COLO668 (cell line): ENCODE results near the gene KRT37.
"Not testable (repeated sequence)": the region's sequence is repeated elsewhere in the genome, so short reads cannot be mapped to it uniquely, and the experiment has no call there.

Source experiments
- DNase-seq: peaks from one replicate; lab custom pipeline; 2025; ENCODE audit not compliant: unreplicated experiment; lab: John Stamatoyannopoulos, UW

KRT37 gene

DNA sequence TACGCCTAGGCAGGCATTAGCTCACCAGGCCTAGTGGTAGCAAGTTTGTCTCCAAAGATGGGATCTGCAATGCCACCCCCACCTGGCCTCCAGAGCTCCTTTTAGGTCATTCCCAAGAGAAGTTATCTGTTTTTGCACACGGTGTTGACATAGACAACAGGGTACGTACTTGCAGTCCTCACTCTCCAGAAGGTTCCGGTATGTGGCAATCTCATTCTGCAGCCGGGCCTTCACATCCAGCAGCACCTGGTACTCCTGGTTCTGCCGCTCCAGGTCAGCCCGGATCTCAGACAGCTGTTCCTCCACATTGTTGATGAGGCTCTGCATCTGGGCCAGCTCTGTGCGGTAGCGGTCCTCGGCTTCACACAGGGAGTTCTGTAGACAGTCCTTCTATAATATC lies 17.2 kb downstream of the KRT37 start:
- DNase-seq, result no peak

DNA sequence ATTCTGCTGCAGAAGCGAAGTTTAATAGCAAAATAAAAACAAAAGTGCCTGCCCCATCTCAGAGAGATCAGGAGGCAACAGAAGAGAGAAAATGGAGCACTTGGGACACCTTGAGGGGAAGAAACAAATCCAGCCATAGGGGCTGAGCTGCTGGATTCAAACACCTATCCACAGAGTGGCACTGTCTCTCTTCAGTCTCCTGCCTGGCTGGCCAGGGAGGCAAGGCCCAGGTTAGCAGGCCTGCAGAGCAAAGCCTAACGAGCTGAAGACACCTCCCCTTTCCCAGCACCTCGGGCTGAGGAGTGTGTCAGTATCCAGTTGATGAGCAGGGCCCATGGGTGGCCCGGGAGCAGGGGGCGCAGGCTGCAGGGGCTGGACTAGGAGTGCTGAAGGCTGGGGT lies 18.2 kb downstream of the KRT37 start:
- DNase-seq, result no peak

DNA sequence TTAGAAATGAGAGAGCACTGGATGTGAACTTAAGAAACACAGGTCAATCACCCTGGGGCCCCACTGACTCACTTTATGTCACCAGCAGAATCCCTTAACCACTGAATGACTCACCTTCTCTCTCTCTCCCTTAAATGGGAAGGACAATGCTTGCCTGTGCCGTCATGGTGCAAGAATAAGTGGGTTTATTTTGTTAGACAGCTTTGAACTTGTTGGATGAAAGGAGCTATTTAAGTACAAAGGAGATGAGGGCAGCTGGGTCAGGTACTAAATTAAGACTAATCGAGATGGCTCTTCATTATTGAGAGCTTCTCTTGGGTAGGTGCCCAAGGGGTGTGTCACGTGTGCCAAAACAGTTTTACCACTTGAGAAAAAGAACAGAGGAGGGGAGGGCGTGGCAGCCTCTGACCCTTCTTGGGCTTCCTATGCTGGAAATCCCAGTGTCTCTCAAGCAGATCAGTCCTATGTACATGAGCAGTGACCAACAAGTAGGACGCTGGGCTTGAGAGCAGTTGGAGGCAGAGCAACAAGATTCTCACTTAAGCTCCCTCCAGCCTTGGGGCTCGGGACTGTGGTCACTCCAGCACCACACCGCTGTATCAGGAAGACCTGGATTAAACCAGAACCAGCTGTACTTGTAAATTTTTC lies 20.2 kb downstream of the KRT37 start:
- DNase-seq, result no peak

DNA sequence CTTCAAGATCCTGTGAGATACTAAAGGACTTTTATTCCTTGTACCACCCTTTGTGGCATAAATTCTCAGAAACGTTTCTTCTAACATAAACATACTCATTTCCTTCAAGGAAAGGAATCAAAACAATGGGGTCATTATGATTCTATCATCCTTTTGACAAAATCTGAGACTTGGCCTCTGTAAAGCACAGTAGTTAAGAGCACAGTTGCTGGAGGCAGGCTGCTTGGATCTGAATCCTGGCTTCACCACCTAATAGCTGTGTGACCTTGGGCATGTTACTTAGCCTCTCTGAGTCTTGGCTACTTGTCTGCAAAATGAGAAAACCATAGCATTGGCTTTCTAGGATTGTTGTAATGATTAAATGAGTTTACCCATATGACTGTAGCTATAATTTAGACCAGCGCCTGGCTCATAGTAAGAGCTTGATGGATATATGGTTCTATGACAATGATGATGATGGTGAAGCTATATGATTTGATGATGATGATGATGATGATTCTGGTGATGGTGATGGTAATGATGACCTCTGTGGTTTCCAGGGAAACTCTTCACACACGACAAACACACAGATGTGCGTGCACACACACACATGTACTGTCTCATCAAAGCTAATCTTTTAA lies 20.9 kb downstream of the KRT37 start:
- DNase-seq, result no peak

DNA sequence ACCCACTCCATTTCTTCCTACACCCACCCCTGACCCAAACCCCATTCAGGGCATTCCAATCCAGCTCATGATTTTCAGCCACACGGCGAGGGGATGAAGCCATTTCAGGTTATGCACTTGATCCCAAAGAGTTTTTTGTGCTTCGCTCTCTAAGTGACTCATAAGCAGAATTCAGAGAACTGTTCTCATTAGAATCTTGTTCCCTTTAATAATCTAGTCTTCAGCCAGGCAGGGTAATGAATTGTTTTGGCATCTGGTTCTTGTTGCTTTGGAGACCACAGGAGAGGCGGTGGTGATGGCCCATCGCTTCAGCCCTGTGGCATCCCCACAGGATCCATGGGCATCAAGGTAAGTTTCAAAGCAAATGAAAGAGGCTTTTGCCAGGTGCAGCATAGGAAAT lies 22.2 kb downstream of the KRT37 start:
- no peak for DNase-seq

DNA sequence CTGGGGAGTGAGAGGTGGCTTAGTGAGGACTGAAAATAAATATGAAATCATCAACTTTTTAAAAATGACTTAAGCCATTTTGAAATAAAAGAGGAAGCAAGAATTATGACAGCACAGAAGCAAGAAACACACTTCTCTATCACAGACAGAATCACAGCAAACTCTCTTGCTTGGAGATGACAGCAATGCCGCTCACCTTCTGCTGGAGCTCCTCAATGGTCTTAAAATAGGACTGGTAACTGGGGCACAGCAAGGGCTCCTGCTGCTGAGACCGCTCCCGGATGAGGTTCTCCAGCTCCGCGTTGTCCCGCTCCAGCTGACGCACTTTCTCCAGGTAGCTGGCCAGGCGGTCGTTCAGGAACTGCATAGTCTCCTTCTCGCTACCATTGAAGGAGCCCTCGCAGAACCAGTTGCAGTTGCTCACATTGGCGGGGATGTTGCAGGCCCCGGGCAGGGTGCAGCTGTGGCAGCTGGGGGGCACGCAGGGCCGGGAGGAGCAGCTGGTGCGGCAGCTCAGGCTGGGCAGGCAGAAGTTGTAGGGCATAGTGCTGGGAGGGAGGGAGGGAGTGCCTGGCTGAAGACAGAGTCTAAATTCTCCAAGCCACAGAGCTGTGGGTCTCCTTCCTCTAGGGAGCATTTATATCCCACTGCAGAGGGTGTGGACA lies 27.3 kb downstream of the KRT37 start, which contains the start of gene KRT31:
Gene KRT31 (minus strand): TSS at position 613 of the 665 bp plus-strand sequence. CDS start 69 bp downstream, at position 544.
- DNase-seq, result no peak

DNA sequence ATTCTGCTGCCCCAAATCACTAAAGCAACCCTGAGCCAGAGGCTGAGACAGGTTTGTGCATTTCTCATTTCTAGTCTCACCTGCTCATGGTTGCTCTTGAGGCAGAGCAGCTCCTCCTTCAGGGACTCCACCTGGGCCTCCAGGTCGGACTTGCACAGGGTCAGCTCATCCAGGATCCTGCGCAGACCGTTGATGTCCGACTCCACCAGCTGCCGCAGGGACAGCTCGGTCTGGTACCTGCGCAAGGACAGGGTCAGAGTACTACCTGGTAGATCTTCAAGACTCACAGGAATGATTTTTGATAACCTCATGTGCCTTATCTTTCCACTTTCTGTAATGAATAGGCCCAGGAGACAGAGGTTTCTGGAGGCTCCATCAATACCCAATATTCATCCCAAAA lies 28.0 kb downstream of the KRT37 start:
- DNase-seq, result no peak

DNA sequence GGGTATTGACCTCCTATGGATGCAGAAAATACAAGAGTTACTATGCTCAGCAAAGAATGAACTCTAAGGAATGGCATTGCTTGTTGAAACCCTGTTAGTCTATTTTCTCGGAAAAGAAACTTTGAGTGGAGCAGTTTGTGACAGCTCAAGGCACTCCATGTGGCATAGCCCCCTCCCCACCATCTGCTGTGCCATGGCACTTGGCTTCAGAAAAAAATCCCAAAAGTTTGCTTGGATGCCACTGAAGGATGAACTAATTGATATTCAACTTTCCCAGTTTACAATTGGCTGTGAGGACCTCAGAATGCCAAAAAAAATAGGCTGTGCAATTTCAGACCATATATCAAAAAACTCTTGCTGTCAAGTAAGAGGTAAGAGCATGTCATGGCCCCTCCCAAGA lies 28.8 kb downstream of the KRT37 start:
- DNase-seq, result no peak

DNA sequence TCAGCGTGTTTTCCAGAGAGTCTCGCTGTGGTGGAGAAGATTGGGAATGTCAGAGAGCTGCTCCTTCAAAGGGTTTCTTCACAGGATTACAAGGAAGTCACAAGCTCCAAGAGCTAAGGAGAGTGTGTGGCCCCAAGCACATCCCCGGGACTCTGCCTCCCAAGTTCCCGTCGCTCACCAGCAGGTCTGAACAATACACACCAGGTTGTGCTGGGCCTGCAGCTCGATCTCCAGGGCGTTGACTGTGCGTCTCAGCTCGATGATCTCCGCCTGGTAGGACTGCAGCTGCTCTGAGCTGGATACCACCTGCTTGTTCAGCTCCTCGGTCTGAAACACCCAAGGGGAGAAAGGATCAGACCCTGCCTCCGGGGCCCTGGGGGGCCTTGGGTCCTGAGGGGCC lies 29.3 kb downstream of the KRT37 start:
- DNase-seq, result not testable (repeated sequence)

DNA sequence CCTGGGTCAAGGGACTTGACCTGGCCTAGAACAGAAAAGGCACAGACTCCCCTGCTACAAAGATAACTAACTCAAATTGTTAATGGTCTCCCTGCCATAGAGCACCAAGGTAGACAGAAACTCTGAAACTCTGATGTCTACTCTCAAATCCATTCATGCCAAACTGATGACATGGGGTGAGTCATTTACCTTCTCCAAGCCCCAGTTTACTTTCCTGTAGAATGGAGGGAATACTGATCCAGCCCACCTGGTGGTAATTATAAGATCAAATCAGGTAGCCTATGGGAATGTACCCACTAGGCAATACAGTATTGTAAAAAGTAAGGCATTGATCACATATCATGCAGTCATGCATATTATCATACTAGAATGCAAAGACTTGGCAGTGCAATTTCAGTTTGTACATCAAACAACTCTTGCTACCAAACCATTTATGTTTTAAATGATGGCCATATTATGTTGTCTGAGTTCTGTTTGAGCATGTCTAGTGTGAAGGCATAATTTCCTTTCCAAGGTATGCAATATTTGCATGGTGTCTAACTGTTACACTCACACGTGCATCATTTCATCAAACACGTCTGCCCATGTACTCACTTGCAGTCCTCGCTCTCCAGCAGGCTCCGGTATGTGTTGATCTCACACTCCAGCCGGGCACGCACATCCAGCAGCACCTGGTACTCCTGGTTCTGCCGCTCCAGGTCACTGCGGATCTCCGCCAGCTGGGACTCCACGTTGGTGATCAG lies 30.0 kb downstream of the KRT37 start:
- DNase-seq, result no peak

DNA sequence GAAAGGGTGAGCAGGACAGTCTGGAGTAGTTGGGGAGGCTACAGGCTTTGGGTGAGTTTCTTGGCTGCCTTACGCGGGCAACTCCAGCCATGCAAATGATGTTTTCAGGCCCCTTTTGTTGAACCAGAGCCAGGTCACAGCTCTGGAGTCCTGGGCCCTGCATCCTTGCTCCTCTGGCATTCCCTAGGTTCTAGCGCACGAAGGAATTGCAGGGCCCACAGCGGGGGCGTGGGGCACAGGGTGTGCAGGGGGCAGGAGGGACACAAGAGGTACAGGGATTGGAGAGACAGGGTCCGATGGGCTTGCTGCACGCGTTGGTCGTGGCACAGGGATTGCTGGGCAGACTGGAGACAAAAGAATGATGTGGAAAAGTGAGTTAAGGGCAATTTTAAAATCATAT lies 30.6 kb downstream of the KRT37 start:
- DNase-seq, result no peak

DNA sequence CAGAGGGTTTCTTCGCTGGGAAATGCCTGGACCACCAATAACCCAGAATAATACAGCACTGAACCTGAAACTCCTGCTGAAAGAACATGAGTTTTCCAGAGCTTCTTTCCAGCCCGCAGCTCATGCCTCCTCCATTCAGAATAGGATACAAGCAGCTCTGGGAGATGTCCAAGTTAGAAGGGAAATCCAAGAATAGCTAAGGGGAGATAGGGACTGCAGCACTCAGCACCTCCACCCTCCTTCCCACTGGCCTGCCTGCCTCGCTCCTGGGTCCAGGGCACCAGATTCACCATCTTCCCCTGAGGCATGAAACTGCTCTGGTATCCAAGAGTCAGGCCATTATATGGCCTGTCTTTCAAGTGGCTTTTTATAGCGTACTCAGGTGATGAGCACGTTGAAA lies 31.1 kb downstream of the KRT37 start:
- DNase-seq, result no peak

DNA sequence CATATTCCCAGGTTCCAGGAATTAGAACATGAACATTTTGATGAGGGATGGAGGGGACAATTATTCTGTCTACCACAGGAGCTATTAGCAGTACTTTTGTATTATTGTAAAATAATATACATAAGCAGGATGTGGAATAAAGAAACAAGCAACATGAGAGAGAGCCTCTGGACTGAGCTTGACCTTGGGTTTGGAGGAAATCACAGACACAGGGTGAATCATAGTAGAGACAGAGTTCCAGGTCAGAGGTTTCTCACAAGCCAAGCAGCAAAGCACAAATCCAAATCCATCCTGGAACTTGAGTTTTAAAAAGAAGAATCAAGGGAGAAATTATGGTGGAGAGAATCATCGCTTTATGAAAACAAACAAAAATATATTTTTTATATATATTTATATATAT lies 32.1 kb downstream of the KRT37 start:
- no peak for DNase-seq

DNA sequence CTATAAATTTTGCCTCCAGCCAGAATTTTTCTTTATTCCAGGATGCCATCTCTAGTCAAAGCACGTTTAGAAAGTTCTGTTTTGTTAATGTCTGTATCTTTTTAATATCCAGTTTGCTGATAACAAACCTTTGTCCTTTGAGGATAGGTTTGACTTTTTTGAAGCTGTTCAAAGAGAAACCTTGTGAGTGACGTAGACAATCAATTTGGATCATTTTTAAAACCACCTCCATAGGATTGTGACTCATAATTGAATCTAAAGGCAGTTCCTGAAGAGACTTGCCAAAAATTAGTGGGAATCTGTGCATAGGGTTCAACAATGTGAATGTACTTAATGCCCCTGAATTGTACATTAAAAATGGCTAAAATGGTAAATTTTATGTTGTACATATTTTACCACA lies 32.9 kb downstream of the KRT37 start:
- DNase-seq, result no peak

DNA sequence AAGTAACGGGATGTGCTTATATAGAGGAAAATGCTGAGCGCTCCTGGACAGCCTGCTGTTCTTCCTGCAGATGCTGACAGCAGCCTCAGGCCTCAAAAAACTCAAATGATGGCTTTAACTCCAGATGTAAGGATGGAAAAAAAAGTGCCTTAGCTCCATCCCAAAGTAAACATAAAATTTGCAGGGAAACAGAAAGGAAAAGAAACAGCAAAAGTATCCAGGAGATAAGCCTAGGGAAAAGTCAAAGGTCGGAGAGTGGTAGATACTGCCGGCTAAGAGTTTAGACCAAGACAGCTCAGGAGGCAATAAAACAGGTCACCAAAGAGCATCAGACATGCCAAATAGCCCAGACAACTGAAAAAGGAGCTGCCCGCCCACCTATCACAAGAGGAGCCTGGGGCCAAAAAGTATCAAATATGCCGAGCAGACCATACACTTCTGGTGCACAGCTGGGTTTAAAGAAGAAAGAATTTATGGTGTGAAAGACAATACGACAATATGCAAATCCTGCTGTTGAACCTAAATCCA lies 33.9 kb downstream of the KRT37 start:
- DNase-seq, result no peak

DNA sequence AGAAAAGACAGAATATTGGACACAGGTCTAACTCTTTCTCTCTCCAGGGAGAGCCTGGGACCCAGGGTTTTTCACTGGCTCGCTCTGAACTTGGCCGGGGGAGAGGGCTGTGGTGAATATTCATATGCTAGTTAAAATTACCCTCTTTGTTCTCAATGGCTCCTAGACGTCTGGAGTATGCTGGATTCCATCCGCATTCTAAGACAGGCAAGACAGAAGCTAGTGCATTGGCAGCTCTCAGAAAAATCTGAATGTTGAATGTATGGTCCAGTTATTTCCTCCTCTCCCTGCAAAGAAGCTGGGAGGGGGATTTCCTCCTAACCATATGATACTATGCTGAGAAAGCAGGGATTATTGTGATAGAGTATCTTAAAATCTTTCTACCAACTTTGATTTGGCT lies 36.7 kb downstream of the KRT37 start:
- no peak for DNase-seq

DNA sequence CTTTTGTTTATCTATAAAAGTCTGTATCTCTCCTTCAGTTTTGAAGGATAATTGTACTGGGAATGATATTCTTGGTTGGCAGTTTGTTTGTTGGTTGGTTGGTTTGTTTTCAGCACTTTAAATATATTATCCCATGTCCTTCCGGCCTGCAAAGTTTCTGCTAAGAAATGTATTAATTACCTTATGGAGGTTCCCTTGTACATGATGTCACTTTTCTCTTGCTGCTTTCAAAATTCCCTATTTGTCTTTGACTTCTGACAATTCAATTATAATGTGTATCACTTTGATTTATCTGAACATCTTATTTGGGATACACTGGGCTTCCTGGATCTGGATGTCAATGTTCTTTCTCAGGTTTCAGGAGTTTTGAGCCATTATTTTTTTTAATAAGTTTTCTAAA lies 38.2 kb downstream of the KRT37 start:
- no peak for DNase-seq

DNA sequence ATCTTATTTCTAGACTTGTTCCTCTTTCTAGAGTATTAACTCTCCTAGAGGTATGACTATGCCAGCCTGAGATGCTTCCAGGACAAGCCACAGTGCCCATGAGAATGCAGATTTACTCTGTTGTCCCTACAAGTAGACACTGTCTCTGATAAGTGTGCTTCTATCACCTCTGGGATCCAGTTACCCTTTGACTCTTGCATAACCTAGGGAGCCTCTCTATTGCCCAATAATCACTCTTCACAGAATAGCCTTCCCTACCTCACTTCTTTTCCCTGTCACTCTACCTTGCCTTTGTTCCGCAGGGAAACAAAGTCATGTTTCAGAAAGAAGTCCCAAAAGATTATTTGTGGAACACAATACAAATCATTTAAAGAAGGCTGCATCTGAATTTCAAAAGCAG lies 40.7 kb downstream of the KRT37 start:
- no peak for DNase-seq

DNA sequence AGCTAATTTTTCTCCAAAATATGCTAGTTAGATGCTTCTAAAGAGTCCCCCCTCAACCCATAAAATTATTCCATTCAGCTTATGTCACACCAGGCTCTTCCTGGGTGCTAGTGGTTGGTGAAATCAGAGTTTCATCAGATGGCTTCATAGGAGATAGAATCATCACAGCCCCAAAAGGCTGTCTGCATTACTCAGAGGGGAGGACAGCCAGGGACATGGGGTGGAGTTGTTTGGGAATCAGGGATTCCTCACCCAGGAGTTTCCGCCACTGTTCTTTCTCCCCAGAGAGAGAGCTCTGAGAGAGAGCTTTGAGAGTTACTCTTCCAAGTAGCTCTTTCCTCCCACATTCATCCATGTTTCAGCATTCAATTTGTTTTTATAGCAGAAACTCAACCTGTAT lies 42.0 kb downstream of the KRT37 start:
- DNase-seq, result no peak

DNA sequence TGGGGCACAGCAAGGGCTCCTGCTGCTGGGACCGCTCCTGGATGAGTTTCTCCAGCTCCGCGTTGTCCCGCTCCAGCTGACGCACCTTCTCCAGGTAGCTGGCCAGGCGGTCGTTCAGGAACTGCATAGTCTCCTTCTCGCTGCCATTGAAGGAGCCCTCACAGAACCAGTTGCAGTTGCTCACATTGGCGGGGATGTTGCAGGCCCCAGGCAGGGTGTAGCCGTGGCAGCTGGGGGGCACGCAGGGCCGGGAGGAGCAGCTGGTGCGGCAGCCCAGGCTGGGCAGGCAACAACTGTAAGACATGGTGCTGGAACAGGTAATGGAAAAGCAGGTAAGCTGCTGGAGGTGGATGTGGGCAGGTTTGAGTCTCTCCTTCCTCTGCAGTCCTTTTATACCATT lies 42.4 kb downstream of the KRT37 start, which contains the start of gene KRT34:
Gene KRT34 (minus strand): TSS at position 364 of the 400 bp plus-strand sequence. CDS start 60 bp downstream, at position 304.
- not testable (repeated sequence) for DNase-seq

DNA sequence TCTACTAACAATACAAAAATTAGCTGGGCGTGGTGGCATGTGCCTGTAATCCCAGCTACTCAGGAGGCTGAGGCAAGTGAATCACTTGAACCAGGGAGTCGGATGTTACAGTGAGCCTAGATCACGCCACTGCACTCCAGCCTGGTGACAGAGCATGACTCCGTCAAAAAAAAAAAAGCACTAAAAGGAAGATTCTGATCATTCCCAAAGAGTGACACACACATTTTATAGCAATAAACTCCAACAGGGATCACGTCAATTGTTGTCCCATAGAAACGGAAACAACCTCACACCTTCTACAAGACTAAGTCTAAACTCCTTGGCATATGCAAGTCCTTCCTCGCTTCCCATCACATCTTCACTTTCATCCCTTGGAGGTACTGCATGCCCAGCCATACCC lies 44.3 kb downstream of the KRT37 start:
- DNase-seq, result not testable (repeated sequence)
